Loucy (cell line): ENCODE data around the gene TAS2R13.

Source experiments
- EZH2phosphoT487 ChIP-seq: fragments of 200-600 bp; IDR thresholded peaks from 2 replicates; pipeline ENCODE4 v1.6.1; 2018; ENCODE audit warnings: antibody characterized with exemption, mild to moderate bottlenecking, moderate library complexity, borderline replicate concordance
- TF ChIP-seq, protein P1 (sequence below): fragments of 200-600 bp; sonication (generic); conservative IDR thresholded peaks from 2 replicates; pipeline ENCODE4 v1.5.1; 2014; ENCODE audit warnings: mild to moderate bottlenecking, antibody characterized with exemption, low read length

DNA sequence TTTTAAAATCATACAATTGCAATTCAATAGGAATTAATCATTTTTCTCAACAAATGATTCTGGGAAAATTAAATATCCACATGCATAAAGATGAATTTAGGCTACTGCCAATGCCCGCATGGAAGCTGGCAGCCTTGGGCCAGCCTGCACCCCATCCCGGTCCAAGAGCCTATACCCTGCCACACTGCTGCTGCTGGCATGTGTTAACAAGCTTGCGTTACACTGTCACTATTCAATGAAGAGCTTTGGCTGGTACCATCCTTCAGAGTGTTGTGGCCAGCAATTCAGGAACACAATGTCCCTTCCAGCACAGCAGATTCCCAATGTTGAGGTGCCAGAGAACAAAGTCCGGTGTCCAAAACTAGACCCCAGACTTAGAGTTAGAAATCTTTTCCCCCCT lies 43.3 kb upstream of the TAS2R13 start:
- TF ChIP-seq, protein P1, sequence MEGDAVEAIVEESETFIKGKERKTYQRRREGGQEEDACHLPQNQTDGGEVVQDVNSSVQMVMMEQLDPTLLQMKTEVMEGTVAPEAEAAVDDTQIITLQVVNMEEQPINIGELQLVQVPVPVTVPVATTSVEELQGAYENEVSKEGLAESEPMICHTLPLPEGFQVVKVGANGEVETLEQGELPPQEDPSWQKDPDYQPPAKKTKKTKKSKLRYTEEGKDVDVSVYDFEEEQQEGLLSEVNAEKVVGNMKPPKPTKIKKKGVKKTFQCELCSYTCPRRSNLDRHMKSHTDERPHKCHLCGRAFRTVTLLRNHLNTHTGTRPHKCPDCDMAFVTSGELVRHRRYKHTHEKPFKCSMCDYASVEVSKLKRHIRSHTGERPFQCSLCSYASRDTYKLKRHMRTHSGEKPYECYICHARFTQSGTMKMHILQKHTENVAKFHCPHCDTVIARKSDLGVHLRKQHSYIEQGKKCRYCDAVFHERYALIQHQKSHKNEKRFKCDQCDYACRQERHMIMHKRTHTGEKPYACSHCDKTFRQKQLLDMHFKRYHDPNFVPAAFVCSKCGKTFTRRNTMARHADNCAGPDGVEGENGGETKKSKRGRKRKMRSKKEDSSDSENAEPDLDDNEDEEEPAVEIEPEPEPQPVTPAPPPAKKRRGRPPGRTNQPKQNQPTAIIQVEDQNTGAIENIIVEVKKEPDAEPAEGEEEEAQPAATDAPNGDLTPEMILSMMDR = no peak
- TF ChIP-seq EZH2phosphoT487 = no peak
